ENCODE data around the gene ATP6V1A.

DNA sequence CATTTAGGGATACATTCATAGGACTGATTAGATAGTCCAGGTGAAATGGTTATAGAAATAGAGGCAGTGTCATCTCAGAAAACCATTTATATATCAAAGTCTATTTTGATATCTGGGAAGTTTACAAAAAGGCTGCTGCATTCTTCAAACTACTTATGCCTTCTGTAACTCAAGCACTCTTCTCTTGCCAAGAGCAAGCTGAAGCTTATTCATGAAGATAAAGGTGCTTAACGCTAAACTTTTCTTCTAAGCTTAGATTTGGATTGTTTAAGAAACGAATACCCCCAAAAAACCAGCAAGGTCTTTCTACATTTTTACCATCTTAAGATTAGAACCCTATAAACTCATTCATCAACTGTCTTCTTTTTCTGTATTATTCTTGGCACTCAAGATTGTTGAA is 27.1 kb upstream of the ATP6V1A start:
- TF ChIP-seq, protein P1, sequence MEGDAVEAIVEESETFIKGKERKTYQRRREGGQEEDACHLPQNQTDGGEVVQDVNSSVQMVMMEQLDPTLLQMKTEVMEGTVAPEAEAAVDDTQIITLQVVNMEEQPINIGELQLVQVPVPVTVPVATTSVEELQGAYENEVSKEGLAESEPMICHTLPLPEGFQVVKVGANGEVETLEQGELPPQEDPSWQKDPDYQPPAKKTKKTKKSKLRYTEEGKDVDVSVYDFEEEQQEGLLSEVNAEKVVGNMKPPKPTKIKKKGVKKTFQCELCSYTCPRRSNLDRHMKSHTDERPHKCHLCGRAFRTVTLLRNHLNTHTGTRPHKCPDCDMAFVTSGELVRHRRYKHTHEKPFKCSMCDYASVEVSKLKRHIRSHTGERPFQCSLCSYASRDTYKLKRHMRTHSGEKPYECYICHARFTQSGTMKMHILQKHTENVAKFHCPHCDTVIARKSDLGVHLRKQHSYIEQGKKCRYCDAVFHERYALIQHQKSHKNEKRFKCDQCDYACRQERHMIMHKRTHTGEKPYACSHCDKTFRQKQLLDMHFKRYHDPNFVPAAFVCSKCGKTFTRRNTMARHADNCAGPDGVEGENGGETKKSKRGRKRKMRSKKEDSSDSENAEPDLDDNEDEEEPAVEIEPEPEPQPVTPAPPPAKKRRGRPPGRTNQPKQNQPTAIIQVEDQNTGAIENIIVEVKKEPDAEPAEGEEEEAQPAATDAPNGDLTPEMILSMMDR (IDR thresholded peaks at IDR 0.05): no peak
- no peak for TF ChIP-seq POLR2A (IDR thresholded peaks at IDR 0.05)

All from testis (tissue), 2 donors.